ENCODE measurements around the gene C9.
"Not testable (repeated sequence)": the region's sequence is repeated elsewhere in the genome, so short reads cannot be mapped to it uniquely, and the experiment has no call there.

Gene C9

GRCh38 chr5:39364367-39364766 lies at the start of gene C9:
Gene C9, minus strand, starts transcription at chr5:39364495. Its CDS starts 31 bp downstream, at chr5:39364464.
- DNase-seq (ENCODE audit: low read depth), result no peak

GRCh38 chr5:39413771-39414170 lies 49.5 kb upstream of the C9 start:
- no peak for DNase-seq (ENCODE audit: low read depth)

- DNase-seq (ENCODE audit: low read depth), result no peak
Measured at GRCh38 chr5:39412721-39413394, 48.6 kb upstream of the C9 start.

GRCh38 chr5:39411985-39412384 lies 47.7 kb upstream of the C9 start:
- DNase-seq (ENCODE audit: low read depth), result no peak

GRCh38 chr5:39411061-39411460 lies 46.8 kb upstream of the C9 start:
- peak; percentile 78 for DNase-seq (ENCODE audit: low read depth)

- no peak for DNase-seq (ENCODE audit: low read depth)
Measured at GRCh38 chr5:39409033-39409432, 44.7 kb upstream of the C9 start.

- no peak for DNase-seq (ENCODE audit: low read depth)
Measured at GRCh38 chr5:39405083-39405843, 41.0 kb upstream of the C9 start.

- DNase-seq (ENCODE audit: low read depth), result not testable (repeated sequence)
Measured at GRCh38 chr5:39403761-39404160, 39.5 kb upstream of the C9 start.

- not testable (repeated sequence) for DNase-seq (ENCODE audit: low read depth)
Measured at GRCh38 chr5:39402140-39402539, 37.8 kb upstream of the C9 start.

- DNase-seq (ENCODE audit: low read depth), result peak; percentile 53
Measured at GRCh38 chr5:39400713-39401578, 36.7 kb upstream of the C9 start.

GRCh38 chr5:39399135-39400036 lies 35.1 kb upstream of the C9 start:
- peak; percentile 99 for DNase-seq (ENCODE audit: low read depth)

GRCh38 chr5:39396843-39397242 lies 32.5 kb upstream of the C9 start:
- DNase-seq (ENCODE audit: low read depth), result no peak

GRCh38 chr5:39395521-39395920 lies 31.2 kb upstream of the C9 start:
- peak; percentile 28 for DNase-seq (ENCODE audit: low read depth)

- DNase-seq (ENCODE audit: low read depth), result peak; percentile 91
Measured at GRCh38 chr5:39394946-39395345, 30.7 kb upstream of the C9 start.

GRCh38 chr5:39390945-39391344 lies 26.6 kb upstream of the C9 start:
- DNase-seq (ENCODE audit: low read depth), result no peak

GRCh38 chr5:39387293-39387692 lies 23.0 kb upstream of the C9 start:
- DNase-seq (ENCODE audit: low read depth), result no peak

- DNase-seq (ENCODE audit: low read depth), result no peak
Measured at GRCh38 chr5:39384271-39384670, 20.0 kb upstream of the C9 start.

- DNase-seq (ENCODE audit: low read depth), result no peak
Measured at GRCh38 chr5:39381376-39381775, 17.1 kb upstream of the C9 start.

GRCh38 chr5:39379693-39380092 lies 15.4 kb upstream of the C9 start:
- no peak for DNase-seq (ENCODE audit: low read depth)

- no peak for DNase-seq (ENCODE audit: low read depth)
Measured at GRCh38 chr5:39377613-39378012, 13.3 kb upstream of the C9 start.

- DNase-seq (ENCODE audit: low read depth), result peak; percentile 77
Measured at GRCh38 chr5:39376293-39376714, 12.0 kb upstream of the C9 start.

GRCh38 chr5:39373791-39374190 lies 9.5 kb upstream of the C9 start:
- no peak for DNase-seq (ENCODE audit: low read depth)
